Fibroblast of skin of right biceps (primary cell): ENCODE results near the gene GZMB.
"Not testable (repeated sequence)": the region's sequence is repeated elsewhere in the genome, so short reads cannot be mapped to it uniquely, and the experiment has no call there.

Source experiments
- DNase-seq: peaks from one replicate; pipeline ENCODE4 v3.0.0-alpha.2; 2013

Gene GZMB

DNA sequence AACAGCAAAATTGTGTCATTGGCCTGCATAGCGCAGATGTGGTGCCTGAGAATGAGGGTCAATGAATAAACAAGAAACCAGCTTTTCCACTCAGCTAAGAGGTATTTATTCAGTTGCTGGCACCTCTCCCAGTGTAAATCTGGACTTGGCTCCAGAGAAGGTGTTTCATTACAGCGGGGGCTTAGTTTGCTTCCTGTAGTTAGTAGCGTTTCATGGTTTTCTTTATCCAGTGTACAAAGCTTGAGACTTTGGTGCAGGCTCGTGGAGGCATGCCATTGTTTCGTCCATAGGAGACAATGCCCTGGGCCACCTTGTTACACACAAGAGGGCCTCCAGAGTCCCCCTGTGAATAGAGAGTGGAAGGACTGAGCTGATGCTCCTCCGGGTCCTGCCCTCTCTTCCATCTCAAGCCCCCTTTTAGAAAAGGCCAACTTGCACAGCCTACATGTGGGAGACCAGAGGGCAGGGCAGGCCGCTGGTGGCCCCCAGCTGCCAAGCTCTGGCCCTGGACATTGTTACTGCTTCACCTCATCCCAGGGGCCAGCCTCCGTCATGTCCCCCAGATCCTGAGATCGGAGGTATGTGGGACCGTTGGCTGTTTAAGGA, 3.0 kb downstream of the GZMB start:
- peak; percentile 23 for DNase-seq

DNA sequence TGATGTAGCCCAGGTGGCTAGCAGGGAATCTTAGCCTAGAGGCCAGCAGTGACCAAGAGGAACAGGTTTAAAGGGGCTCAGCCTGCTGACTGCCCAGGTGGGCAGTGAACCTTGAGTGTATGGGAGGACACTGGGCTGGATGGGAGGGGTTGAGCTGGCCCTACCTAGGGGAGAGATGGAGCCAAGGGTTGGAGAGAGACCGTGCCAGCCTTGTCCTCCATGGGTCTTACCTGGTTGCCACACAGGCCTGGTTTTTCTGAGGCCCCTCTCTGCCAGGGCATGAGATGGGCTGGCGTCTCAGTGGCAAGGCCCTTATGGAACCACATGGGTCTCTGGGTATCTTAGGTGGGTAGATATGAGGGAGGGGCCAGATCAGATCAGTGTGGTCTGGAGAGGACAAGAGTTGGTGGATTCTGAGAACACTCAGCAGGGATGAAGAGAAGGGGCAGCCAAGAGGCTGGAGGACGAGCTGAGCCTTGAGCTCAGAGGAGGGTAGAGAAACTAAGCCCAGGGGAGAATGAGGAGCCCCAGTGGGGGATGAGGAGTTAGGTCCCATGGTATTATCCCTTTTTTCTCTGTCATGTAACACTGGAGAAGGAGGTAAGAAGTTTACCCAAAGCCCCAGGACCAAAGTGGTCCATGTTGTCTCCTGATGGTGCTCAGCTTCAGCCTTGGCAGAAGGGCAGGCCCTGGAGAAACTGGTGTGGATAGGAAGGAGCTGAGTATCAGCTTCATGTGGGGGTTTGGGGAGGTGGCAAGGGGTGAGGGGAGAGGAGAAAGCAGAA, 3.7 kb downstream of the GZMB start:
- no peak for DNase-seq

DNA sequence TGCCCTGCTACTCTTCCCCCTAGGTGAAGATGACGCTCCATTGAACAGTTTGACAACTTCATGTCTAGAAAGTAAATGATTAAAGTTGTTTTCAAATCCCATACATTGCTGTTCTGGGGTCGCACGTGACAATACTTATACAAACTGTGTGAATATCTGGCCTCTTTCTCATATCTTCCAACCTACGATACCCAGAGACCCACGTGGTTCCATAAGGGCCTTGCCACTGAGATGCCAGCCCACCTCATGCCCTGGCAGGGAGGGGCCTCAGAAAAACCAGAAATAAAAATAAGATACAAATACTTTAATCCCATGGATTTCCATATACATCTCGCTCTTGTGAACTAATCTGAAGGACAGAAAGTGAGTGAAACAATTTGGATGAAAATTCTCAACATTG, 4.5 kb downstream of the GZMB start:
- DNase-seq: no peak

DNA sequence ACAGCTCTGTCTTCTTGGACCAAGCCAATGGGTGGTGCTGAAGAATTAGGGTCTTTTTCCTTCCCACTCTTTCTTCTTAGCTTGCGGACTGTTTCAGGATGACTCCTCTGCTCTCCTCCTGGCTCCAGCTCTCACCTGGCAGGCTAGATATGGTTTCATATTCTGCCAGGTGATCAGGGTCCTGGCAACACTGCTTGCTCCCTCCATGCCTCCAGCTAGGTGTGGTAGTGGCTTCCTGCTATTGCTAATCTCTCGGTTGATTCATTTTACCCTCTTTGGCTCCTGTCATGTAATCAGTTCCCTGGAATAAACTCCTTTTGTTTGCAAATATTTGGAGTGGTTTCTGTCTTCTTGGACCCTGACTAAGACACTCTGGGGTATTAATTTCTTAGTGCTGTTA, 20.2 kb downstream of the GZMB start:
- no peak for DNase-seq

DNA sequence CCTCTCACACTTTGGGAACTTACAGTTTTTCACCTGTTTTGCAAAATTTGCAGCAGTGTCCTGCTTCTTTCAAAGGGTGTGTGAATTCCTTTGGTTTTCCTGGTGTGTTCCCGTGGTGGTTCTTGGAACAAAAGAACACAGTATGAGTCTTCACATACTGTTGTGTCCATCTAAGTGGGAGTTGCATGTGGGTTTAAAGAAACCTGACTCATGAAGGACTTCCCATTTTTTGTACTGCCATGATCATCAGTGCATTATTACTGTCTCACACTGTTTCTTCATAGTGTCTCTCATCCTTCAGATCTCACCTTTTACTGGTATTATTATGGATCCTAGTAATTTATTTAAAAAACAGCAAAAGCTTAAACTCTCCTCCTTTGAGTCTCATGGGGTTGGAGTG, 20.7 kb downstream of the GZMB start:
- DNase-seq: no peak

DNA sequence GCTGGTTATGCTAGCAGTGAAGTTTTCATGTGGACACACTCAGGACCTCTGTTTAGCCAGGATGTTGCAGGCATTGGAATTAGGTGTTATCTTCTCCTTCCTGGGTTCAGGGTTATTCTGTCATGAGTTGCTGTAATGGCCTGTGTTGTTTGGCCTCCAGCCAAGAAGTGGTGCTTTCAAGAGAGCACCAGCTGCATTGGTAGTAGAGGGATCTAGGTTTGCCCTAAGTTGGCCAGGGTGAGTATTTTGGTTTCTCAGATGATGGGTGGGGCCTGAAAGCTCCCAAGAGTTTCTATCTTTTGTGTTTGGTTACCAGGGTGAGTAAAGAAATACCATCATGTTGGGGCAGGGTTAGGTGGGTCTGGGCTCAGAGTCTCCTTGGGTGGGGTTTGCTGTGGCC, 21.8 kb downstream of the GZMB start:
- no peak for DNase-seq

DNA sequence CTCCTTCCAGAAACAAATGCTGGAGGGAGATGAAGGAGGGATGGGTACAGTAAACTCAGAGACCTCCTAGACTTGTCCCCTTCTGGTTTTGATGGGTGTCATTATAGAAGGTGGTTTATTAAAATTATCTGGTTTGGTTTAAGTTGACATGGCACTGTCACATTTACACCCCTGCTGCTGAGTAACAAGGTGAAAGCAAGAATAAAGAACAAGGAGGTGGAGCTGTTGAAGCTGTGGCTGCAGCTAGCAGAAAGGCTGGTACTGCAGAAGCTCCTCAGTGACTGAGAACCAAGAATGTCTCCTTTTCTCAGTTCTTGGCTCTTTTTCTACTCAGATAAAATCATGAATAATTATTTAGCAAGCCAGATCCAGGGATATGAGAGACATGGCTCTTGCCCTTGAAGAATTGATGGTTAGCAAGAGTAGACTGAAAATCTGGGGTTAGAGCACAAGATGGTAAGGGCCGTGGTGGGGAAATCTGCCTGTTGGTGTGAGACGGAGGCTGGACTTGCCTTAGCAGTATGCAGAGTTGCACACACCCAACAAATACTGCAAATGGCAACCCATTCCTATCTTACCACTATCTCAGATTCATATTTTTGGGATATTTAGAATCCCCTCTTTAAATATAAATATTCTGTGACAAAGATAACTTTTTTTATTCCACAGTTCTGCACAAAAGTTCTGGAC, 24.2 kb downstream of the GZMB start, which contains the start of gene GZMH:
GZMH (minus strand) TSS at position 31 of the 690 bp plus-strand sequence. CDS start 72 bp downstream, outside the sequence.
- DNase-seq: no peak

DNA sequence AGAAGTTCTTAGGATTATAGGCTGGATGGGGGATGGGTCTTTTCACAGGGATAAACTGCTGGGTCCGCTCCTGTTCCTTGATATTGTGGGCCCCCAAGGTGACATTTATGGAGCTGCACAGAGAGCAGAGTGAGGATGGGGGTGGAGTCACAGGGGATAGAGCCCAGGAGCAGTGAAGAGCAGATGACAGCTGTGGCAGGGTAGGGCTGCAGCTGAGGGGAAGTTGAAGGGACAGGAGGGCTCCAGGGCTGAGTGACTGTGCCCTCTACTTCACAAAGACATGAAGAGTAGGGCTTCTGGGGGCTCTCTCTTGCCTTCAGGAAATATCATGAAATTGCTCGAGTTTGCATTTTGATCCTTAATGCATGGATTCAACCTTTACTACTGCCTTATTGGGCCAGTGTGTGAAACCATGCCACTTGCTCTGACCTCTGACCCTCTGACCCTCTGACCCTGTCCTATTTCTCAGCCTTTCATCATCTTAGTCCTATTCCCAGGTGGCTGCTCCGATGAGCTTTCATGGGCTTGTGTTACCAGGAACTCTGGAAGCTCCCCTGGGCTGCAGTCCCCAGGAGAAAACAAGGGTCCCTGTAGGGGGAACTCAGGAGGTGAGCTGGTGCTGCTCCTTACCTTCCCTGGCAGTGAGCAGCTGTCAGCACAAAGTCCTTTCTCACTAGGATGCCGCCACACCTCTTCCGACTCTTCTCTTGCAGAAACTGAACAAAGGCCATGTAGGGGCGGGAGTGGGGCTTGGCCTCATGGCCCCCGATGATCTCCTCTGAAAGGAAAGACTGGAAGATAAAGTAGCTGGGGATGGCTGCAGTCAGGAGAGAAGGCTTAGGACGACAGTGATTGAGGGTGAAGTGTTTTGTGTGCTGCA, 26.1 kb downstream of the GZMB start:
- DNase-seq: no peak

DNA sequence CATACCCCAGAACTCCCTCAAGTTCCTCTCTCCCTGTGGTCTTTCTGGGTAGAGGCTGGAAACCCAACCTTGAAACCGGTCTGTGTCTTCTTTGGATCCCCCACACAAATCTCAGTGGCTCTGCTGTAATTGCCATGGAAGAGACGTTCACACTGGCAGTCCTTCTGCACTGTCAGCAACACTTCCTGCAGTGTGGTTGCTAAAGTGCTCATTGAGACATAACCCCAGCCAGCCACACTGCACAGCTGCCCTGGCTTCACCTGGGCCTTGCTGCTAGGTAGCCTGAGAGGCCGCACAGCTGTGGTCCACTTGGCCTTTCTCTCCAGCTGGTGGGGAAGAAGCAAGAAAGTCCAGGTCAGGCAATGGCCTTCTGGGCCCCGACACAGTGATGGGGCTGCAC, 26.9 kb downstream of the GZMB start:
- DNase-seq: no peak

DNA sequence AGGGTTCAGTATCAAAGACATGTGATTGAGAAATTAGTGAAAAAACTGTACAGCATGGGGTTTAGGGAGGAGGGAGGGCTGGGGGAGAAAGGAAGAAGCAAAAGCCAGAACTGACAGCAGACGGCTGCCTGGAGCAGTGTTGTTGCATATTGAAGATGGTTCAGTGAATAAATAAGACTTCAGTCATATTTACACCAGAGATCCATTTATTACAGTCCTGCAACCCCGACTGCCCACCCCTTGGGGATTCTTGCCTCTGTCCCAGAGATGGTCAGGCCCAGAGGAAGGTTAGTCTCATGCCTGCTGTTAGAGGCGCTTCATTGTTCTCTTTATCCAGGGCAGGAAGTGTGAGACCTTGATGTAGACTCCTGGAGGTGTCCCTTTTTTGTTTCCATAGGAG, 27.7 kb downstream of the GZMB start:
- DNase-seq: no peak

DNA sequence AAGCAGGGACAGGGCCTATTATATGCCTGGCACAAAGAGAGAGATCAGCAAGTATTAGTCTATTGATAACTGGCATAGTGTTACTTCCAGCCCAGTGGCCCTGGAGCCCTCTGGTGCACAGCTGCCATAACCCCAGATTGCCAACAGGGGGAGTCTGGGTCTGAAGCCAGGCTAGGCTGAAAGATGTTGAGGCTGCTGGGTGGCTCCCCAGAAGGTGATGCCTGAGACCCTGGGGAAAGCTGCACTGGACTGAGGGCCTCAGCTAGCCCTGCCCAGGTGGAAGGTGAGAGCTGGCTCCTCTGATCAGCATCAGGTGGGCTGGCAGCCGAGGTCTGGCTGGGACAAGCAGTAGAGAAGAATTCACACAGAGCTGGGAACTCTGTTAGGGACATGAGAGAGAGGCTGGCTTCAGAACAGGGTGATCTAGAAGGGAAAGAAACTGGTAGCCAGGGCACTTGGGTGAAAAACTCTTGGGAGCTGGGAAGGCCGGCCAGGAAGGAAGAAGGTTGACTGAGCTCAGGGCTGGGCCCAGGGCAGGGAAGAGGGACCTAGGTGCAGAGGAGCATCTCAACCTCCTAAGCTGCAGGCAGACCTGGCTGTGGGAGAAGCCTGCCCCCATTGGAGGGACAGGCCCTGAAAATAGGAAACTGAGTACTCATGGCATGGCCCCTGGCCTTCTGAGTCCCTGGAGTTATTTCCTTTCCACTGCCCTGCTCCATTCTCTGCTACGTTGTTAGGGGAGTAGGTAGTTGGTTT, 28.4 kb downstream of the GZMB start:
- DNase-seq: no peak

DNA sequence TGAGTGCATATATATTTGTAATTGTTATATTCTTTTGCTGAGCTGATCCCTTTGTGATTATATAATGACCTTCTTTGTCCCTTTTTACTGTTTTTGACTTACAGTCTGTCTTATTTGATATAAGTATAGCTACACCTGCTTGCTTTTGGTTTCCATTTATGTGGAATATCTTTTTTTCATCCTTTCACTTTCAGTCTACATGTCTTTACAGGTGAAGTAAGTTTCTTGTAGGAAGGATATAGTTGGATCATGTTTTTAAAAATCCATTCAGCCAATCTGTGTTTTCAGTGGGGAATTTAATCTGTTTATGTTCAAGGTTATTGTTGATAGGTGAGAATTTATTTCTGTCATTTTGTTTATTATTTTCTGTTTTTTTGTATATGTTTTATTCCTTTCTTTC, 36.6 kb downstream of the GZMB start:
- no peak for DNase-seq

DNA sequence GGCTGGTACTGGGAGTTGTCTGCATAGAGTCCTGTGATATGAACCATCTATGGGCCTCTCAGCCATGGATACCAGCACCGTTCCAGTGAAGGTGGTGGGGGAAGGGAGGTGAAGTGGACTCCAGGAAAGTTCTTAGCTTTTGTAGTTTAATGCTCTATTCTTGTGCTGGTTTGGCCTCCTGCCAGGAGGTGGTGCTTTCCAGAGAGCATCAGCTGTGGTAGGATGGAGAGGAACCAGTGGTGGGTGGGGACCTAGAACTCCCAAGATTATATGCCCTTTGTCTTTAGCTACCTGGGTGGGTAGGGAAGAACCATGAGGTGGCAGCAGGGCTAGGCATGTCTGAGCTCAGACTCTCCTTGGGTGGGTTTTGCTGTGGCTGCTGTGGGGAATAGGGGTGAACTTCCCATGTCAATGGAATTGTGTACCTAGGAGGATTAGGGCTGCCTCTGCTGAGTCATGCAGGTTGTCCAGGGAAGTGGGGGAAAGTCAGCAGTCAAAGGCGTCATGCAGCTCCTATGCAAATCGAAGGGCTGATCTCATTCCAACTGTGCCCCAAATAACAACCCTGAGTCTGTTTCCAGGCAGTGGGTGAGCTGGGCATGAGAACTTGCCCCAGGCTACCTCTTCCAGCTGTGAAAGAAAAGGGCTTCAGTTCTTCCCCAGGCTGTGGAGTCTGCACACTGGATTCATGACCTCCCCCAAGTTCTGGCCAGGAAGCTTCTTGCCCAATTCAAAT, 38.7 kb downstream of the GZMB start:
- no peak for DNase-seq

DNA sequence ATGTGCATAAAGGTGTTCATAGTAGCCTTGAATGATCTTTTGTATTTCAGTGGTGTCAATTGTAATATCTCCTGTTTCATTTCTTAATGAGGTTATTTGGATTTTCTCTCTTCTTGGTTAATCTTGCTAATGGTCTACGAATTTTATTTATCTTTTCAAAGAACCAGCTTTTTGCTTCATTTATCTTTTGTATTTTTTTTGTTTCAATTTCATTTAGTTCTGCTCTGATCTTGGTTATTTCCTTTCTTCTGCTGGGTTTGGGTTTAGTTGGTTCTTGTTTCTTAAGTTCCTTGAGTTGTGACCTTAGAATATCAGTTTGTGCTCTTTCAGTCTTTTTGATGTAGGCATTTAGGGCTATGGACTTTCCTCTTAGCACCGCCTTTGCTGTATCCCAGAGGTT, 43.0 kb downstream of the GZMB start:
- DNase-seq: not testable (repeated sequence)

DNA sequence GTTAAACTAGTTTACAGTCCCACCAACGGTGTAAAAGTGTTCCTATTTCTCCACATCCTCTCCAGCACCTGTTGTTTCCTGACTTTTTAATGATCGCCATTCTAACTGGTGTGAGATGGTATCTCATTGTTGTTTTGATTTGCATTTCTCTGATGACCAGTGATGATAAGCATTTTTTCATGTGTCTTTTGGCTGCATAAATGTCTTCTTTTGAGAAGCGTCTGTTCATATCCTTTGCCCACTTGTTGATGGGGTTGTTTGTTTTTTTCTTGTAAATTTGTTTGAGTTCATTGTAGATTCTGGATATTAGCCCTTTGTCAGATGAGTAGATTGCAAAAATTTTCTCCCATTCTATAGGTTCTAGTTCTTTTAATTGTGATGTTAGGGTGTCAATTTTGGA, 49.6 kb downstream of the GZMB start:
- DNase-seq: not testable (repeated sequence)
